BJ (cell line): ENCODE measurements around the gene GOSR2. TPM values are rescaled to one million over a fixed set of nuclear protein-coding genes. Genes with fewer than 3 reads are reported as not detected.

Source experiments
- CTCF ChIA-PET: fragments of 350-600 bp; formaldehyde crosslinking; extraction: SDS; loops from one replicate; lab custom pipeline; 2021; ENCODE audit warnings: antibody characterized with exemption, inconsistent platforms; lab: Yijun Ruan, JAX
- POLR2A ChIA-PET: fragments of 300-600 bp; sonication (Branson Sonifier 250); formaldehyde crosslinking; extraction: SDS; loops from one replicate; lab custom pipeline; 2021; ENCODE audit warnings: antibody characterized with exemption; lab: Charles Lee
- DNase-seq: peaks from one replicate; pipeline ENCODE4 v3.0.0-alpha.2; 2011; ENCODE audit warnings: low read depth
- H3K27me3 ChIP-seq: 2 replicates; pipeline ENCODE4 v1.6.0; 2011; ENCODE audit warnings: low read length; ENCODE audit not compliant: control insufficient read depth, insufficient read depth
- H3K36me3 ChIP-seq: 2 replicates; pipeline ENCODE4 v1.5.1; 2011; ENCODE audit warnings: low read length; ENCODE audit not compliant: control insufficient read depth, insufficient read depth
- H3K4me3 ChIP-seq: 2 replicates; pipeline ENCODE4 v1.5.1; 2011; ENCODE audit warnings: low read depth, mild to moderate bottlenecking, control low read depth, low read length
- CTCF ChIP-seq: IDR thresholded peaks from 2 replicates; pipeline ENCODE4 v1.5.1; 2011; ENCODE audit warnings: low read depth, mild to moderate bottlenecking, control low read depth, inconsistent platforms, low read length, moderate library complexity; ENCODE audit not compliant: insufficient read depth
- polyA plus RNA-seq: library from polyadenylated mRNA; depleted of rRNA; stranded (reverse); fragments of >200 nt; gene quantifications from 2 replicates; pipeline ENCODE4 v1.2.3, GENCODE V29; 2011

Gene GOSR2
- polyA plus RNA-seq, 1 experiment = 72.8 TPM

- no peak for TF ChIP-seq CTCF
- peaks cover 34% of the 10 kb centered on the region for H3K27me3 ChIP-seq
- CTCF ChIA-PET = no interaction called here
- no peak for DNase-seq
- no peaks in the 10 kb centered on the region for H3K36me3 ChIP-seq
- peak overlapping the region; percentile 35 for H3K4me3 ChIP-seq
- POLR2A ChIA-PET = no interaction called here
Measured at GRCh38 chr17:46978489-46979146, 55.7 kb downstream of the GOSR2 start.

- no peak for DNase-seq
- ChIA-PET CTCF (interaction anchor here (0.6 to 0.9 kb wide), 2 partner anchors 20 to 208 kb away, joined by 3 read pairs; no protein-coding TSS in a partner anchor), POLR2A (no interaction called here)
- TF ChIP-seq CTCF = no peak
- Histone ChIP-seq H3K27me3 (peaks cover 32% of the 10 kb centered on the region), H3K36me3 (no peaks in the 10 kb centered on the region), H3K4me3 (peak within 1 kb of the TSS; percentile 35)
Measured at GRCh38 chr17:46979147-46979863, 56.3 kb downstream of the GOSR2 start, which contains the start of gene RPRML. Gene RPRML (minus strand): TSS chr17:46979253. CDS start chr17:46979007, 246 bp downstream.

GRCh38 chr17:46982577-46982976, 59.6 kb downstream of the GOSR2 start:
- Histone ChIP-seq H3K27me3 (peaks cover 20% of the 10 kb centered on the region), H3K36me3 (no peaks in the 10 kb centered on the region), H3K4me3 (no peak overlapping the region)
- ChIA-PET POLR2A (no interaction called here), CTCF (interaction anchor here (0.8 to 2.0 kb wide), 2 partner anchors 40 to 141 kb away, joined by 5 read pairs; no protein-coding TSS in a partner anchor)
- no peak for TF ChIP-seq CTCF
- DNase-seq = no peak

- Histone ChIP-seq H3K4me3 (no peak overlapping the region), H3K36me3 (no peaks in the 10 kb centered on the region), H3K27me3 (peaks cover 13% of the 10 kb centered on the region)
- no peak for DNase-seq
- TF ChIP-seq CTCF = no peak
- POLR2A ChIA-PET = no interaction called here
- CTCF ChIA-PET = interaction anchor here (2.0 kb wide), 1 partner anchor 41 kb away, joined by 5 read pairs; no protein-coding TSS in a partner anchor
Measured at GRCh38 chr17:46983782-46984181, 60.8 kb downstream of the GOSR2 start.

- ChIA-PET CTCF (interaction anchor here (2.0 kb wide), 1 partner anchor 42 kb away, joined by 5 read pairs; no protein-coding TSS in a partner anchor), POLR2A (no interaction called here)
- peaks cover 14% of the 10 kb centered on the region for H3K27me3 ChIP-seq
- no peaks in the 10 kb centered on the region for H3K36me3 ChIP-seq
- TF ChIP-seq CTCF = no peak
- DNase-seq = no peak
- no peak overlapping the region for H3K4me3 ChIP-seq
Measured at GRCh38 chr17:46984341-46984740, 61.4 kb downstream of the GOSR2 start.
